HUDEP-2 (cell line): Measurements from ENCODE around the gene KRT80.

Experiments used
- DNase-seq, 76 experiments: peaks; one replicate each; lab custom pipeline; 2025; ENCODE audit not compliant: unreplicated experiment in 76 of 76; lab: John Stamatoyannopoulos, UW

The KRT80 gene

DNA sequence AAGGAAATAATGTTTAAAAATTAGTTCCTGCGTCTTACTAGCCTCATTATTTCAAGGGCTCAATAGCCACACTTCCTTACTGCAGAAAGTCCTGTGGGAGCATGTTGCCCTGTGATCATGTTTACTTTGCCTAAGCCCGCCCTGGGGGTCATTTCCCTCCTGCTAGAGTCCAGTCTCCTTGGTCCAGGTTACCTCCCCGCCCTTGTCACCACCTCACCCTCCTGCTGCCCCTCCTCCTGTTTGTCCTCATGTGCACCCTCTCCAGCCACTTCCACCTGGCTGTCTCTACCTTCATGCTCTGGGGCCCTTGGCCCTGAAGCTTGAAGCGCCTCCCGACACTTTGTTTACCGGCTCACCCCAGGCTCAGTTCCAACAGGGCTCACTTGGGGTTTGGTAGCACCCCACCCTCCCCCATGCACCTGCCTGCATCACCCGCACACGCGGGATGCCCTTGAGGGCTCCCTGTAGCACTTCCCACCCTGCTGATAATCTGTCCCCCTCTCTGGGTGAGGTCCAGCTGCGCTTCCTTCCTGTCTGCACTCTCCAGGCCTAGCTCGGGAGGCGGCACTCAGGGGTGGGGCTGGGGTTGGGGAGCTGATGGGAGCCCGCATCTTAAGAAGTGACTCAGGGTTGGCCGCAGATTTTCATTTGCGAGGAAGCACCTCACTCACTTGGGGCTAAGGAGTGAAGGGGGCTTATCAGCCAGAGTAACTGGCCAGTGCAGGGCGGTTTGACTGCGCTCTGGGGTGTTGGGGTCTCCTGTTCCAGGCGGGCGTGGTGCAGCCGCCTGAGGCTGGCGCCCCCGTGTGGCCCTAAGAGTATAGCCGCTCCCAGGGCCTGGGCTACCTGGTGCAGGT is 72.2 kb downstream of the KRT80 start:
- peak in 13 of 76 experiments; percentile 3 to 33 (median 11) for DNase-seq
